Body of pancreas (tissue), 4 donors: ENCODE data around the gene TRIM71.

Experiments used
- POLR2A ChIP-seq, 3 donors: fragments of 450-650 bp; IDR thresholded peaks; one replicate each; pipeline ENCODE4 v1.6.1; 2016; ENCODE audit warnings: antibody characterized with exemption in 3 of 3, mild to moderate bottlenecking in 2 of 3
- TF ChIP-seq, protein P1 (sequence below), 7 experiments: fragments of 450-650 bp in 4 of 7; fragments of 200-600 bp in 3 of 7; sonication (generic) in 3 of 7; IDR thresholded peaks; one replicate each; pipeline ENCODE4 v1.5.1; 2016 to 2019; ENCODE audit warnings: antibody characterized with exemption in 7 of 7

- TF ChIP-seq, protein P1, sequence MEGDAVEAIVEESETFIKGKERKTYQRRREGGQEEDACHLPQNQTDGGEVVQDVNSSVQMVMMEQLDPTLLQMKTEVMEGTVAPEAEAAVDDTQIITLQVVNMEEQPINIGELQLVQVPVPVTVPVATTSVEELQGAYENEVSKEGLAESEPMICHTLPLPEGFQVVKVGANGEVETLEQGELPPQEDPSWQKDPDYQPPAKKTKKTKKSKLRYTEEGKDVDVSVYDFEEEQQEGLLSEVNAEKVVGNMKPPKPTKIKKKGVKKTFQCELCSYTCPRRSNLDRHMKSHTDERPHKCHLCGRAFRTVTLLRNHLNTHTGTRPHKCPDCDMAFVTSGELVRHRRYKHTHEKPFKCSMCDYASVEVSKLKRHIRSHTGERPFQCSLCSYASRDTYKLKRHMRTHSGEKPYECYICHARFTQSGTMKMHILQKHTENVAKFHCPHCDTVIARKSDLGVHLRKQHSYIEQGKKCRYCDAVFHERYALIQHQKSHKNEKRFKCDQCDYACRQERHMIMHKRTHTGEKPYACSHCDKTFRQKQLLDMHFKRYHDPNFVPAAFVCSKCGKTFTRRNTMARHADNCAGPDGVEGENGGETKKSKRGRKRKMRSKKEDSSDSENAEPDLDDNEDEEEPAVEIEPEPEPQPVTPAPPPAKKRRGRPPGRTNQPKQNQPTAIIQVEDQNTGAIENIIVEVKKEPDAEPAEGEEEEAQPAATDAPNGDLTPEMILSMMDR (IDR thresholded peaks at IDR 0.05) = no peak
- TF ChIP-seq POLR2A (IDR thresholded peaks at IDR 0.05) = no peak
Observed at GRCh38 chr3:32817257-32817557, 590 bp upstream of the TRIM71 start.
